ENCODE measurements around the gene SETD3. TPM values are rescaled to one million over a fixed set of nuclear protein-coding genes. Genes with fewer than 3 reads are reported as not detected.
A peak's percentile ranks its signal among the peaks of the same experiment; 100 is the strongest.

The SETD3 gene
- total RNA-seq, 1 experiment from 2014 or later = 51.5 TPM

- TF ChIP-seq, protein P1, sequence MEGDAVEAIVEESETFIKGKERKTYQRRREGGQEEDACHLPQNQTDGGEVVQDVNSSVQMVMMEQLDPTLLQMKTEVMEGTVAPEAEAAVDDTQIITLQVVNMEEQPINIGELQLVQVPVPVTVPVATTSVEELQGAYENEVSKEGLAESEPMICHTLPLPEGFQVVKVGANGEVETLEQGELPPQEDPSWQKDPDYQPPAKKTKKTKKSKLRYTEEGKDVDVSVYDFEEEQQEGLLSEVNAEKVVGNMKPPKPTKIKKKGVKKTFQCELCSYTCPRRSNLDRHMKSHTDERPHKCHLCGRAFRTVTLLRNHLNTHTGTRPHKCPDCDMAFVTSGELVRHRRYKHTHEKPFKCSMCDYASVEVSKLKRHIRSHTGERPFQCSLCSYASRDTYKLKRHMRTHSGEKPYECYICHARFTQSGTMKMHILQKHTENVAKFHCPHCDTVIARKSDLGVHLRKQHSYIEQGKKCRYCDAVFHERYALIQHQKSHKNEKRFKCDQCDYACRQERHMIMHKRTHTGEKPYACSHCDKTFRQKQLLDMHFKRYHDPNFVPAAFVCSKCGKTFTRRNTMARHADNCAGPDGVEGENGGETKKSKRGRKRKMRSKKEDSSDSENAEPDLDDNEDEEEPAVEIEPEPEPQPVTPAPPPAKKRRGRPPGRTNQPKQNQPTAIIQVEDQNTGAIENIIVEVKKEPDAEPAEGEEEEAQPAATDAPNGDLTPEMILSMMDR (IDR thresholded peaks at IDR 0.05; ENCODE audit: unreplicated experiment) = no peak
- no peak for DNase-seq
- no peaks in the 10 kb centered on the region for H3K4me1 Mint-ChIP-seq (ENCODE audit: low read depth, unreplicated experiment)
- CTCF ChIA-PET = no interaction called here
- no peak overlapping the region for H3K27ac Mint-ChIP-seq (ENCODE audit: unreplicated experiment)
- H3K9me3 Mint-ChIP-seq (ENCODE audit: low read depth, unreplicated experiment) = no peaks in the 10 kb centered on the region
- peaks cover 41% of the 10 kb centered on the region for H3K36me3 Mint-ChIP-seq (ENCODE audit: insufficient read depth, unreplicated experiment)
- BruUV-seq (replicated peaks) = no TSS peak
- intact Hi-C loops (cut with micrococcal nuclease; ENCODE audit: unreplicated experiment) = no loop called here
- H3K4me3 Mint-ChIP-seq (ENCODE audit: low read depth, unreplicated experiment) = no peak overlapping the region
- H3K27me3 Mint-ChIP-seq (ENCODE audit: unreplicated experiment) = no peaks in the 10 kb centered on the region
These were observed 16.7 kb upstream of the SETD3 start for GRCh38 chr14:99497341-99497740.

- TF ChIP-seq, protein P1 (IDR thresholded peaks at IDR 0.05; ENCODE audit: unreplicated experiment) = no peak
- Mint-ChIP-seq H3K4me1 (ENCODE audit: low read depth, unreplicated experiment) (peaks cover 32% of the 10 kb centered on the region), H3K36me3 (ENCODE audit: insufficient read depth, unreplicated experiment) (peaks cover 28% of the 10 kb centered on the region), H3K9me3 (ENCODE audit: low read depth, unreplicated experiment) (no peaks in the 10 kb centered on the region), H3K27ac (ENCODE audit: unreplicated experiment) (no peak overlapping the region), H3K27me3 (ENCODE audit: unreplicated experiment) (no peaks in the 10 kb centered on the region), H3K4me3 (ENCODE audit: low read depth, unreplicated experiment) (no peak overlapping the region)
- DNase-seq = no peak
- CTCF ChIA-PET = no interaction called here
- BruUV-seq (replicated peaks) = no TSS peak
- intact Hi-C loops (cut with micrococcal nuclease; ENCODE audit: unreplicated experiment) = no loop called here
These were observed 3.4 kb upstream of the SETD3 start for GRCh38 chr14:99484106-99484505.

DNA sequence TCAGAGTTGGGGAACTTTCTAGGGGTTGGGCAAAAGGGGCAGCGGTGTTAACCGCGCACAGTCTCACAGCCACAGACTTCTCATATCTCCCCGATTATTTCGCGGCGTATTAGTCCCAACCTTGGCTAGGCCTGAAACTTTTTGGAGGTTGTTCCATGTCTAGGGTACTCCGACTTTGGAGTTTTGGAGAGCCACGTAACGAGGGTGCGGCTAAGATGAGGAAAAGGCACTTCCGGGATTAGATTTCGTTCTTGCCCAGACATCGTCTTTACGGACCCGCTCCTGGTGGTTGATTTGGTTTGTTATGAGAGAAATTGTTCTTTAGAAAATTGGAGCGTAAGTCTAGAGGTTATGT, 1.1 kb upstream of the SETD3 start:
- peak overlapping the region; percentile 84 for H3K4me3 Mint-ChIP-seq (ENCODE audit: low read depth, unreplicated experiment)
- no peaks in the 10 kb centered on the region for H3K27me3 Mint-ChIP-seq (ENCODE audit: unreplicated experiment)
- TF ChIP-seq, protein P1 (IDR thresholded peaks at IDR 0.05; ENCODE audit: unreplicated experiment) = no peak
- H3K4me1 Mint-ChIP-seq (ENCODE audit: low read depth, unreplicated experiment) = peaks cover 37% of the 10 kb centered on the region
- peak overlapping the region; percentile 96 for H3K27ac Mint-ChIP-seq (ENCODE audit: unreplicated experiment)
- H3K9me3 Mint-ChIP-seq (ENCODE audit: low read depth, unreplicated experiment) = no peaks in the 10 kb centered on the region
- DNase-seq = peak; percentile 6
- CTCF ChIA-PET = interaction anchor here (0.6 kb wide), 1 partner anchor 13 kb away, joined by 3 read pairs; no protein-coding TSS in a partner anchor
- intact Hi-C loops (cut with micrococcal nuclease; ENCODE audit: unreplicated experiment) = no loop called here
- peaks cover 30% of the 10 kb centered on the region for H3K36me3 Mint-ChIP-seq (ENCODE audit: insufficient read depth, unreplicated experiment)
- BruUV-seq (replicated peaks) = no TSS peak

DNA sequence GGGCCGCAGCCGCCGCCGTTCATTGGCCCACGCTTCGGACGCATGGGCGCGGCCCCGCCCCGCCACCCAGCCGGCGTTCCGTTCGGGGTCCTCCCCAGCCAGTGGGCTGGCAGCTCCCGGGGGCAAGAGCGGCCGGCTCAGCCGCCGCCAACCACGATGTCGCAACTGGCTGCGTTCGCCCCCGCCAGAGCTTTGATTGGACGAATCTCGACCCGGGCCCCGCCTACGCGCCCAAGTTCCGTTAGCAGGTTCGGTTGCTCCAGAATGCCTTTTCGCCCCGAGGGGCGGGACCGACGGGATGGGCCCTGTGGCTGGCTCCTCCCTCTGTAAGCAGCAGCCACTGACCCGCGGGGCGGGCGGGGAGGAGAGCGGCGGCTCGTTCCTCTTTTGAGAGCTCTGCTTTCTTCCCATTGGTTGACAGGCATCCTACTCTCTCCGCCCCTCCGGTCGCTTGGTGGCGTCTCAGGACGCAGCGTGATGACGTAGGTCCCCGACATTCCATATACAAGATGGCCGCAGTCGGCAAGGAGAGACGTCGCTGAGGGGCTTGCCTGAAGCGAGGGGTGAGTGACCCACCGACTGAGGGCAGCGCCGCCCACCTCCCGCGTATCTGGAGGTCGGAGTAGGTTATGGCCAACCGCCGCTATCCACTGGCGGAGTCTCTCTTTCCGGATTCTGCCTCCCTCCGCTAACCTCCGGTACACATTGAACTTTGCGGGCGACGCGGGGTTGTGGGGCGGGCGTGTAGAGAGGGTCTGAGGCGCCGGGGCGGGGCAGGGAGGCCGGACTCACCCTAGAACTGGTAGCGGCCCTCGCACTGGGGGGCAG, 472 bp upstream of the SETD3 start, which contains the start of gene CCNK:
Gene CCNK (plus strand): TSS at position 493 of the 828 bp plus-strand sequence. CDS start 11,269 bp downstream, outside the sequence.
- H3K9me3 Mint-ChIP-seq (ENCODE audit: low read depth, unreplicated experiment) = no peaks in the 10 kb centered on the region
- peak within 1 kb of the TSS; percentile 84 for H3K4me3 Mint-ChIP-seq (ENCODE audit: low read depth, unreplicated experiment)
- CTCF ChIA-PET = interaction anchor here (0.6 to 0.7 kb wide), 2 partner anchors 13 to 419 kb away, joined by 3 read pairs; no protein-coding TSS in a partner anchor
- peaks cover 31% of the 10 kb centered on the region for H3K4me1 Mint-ChIP-seq (ENCODE audit: low read depth, unreplicated experiment)
- peaks cover 30% of the 10 kb centered on the region for H3K36me3 Mint-ChIP-seq (ENCODE audit: insufficient read depth, unreplicated experiment)
- H3K27ac Mint-ChIP-seq (ENCODE audit: unreplicated experiment) = peak within 1 kb of the TSS; percentile 96
- BruUV-seq (replicated peaks) = no TSS peak
- TF ChIP-seq, protein P1 (IDR thresholded peaks at IDR 0.05; ENCODE audit: unreplicated experiment) = no peak
- peak; percentile 100 for DNase-seq
- intact Hi-C loops (cut with micrococcal nuclease; ENCODE audit: unreplicated experiment) = no loop called here
- no peaks in the 10 kb centered on the region for H3K27me3 Mint-ChIP-seq (ENCODE audit: unreplicated experiment)
